Panc1 (cell line): ENCODE measurements around the gene ABCC3. TPM values are rescaled to one million over a fixed set of nuclear protein-coding genes. Genes with fewer than 3 reads are reported as not detected.

Source experiments
- ATAC-seq: fragments of 200-7000 bp; cut with Tn5 transposase; 2 replicates; pipeline ENCODE4 v1.9.1; 2020; ENCODE audit warnings: mild to moderate bottlenecking, moderate library complexity
- BruUV-seq: library from RNA; stranded (reverse); fragments of 400-500 nt; replicated peaks from 2 replicates; lab custom pipeline; 2021; lab: Mats Ljungman, UMichigan
- CTCF ChIA-PET: fragments of 300-600 bp; sonication (Branson Sonifier 250); formaldehyde crosslinking; loops from one replicate; lab custom pipeline; 2022; ENCODE audit warnings: antibody characterized with exemption; lab: Charles Lee
- POLR2A ChIA-PET: fragments of 300-600 bp; sonication (Branson Sonifier 250); formaldehyde crosslinking; loops from one replicate; lab custom pipeline; 2022; ENCODE audit warnings: antibody characterized with exemption; lab: Charles Lee
- DNase-seq: peaks from one replicate; pipeline ENCODE4 v3.0.0-alpha.2; 2010; ENCODE audit warnings: low read depth, low spot score
- H3K27ac ChIP-seq: 2 replicates; pipeline ENCODE4 v1.5.1; 2011; ENCODE audit warnings: mild to moderate bottlenecking, low read length, inconsistent platforms
- H3K27me3 ChIP-seq: fragments of 200-500 bp; sonication (Bioruptor generic); 2 replicates; pipeline ENCODE4 v1.6.0; 2014; ENCODE audit warnings: low read length, inconsistent platforms; ENCODE audit not compliant: control insufficient read depth, insufficient read depth
- H3K36me3 ChIP-seq: fragments of 200-500 bp; sonication (Bioruptor generic); 2 replicates; pipeline ENCODE4 v1.5.1; 2014; ENCODE audit warnings: inconsistent platforms, mild to moderate bottlenecking, low read length, moderate library complexity; ENCODE audit not compliant: control insufficient read depth, insufficient read depth
- H3K4me1 ChIP-seq: 2 replicates; pipeline ENCODE4 v1.5.1; 2011; ENCODE audit warnings: inconsistent platforms, mild to moderate bottlenecking, low read length, moderate library complexity; ENCODE audit not compliant: control insufficient read depth, insufficient read depth
- H3K4me3 ChIP-seq, 2 experiments: 2 replicates each; pipeline ENCODE4 v1.5.1; 2011 to 2012; ENCODE audit warnings: low read depth in 2 of 2, low read length in 2 of 2, mild to moderate bottlenecking in 2 of 2, inconsistent platforms in 1 of 2, moderate library complexity in 1 of 2
- H3K9me3 ChIP-seq: fragments of 200-500 bp; sonication (Bioruptor generic); 2 replicates; pipeline ENCODE4 v1.5.1; 2014; ENCODE audit warnings: low read depth, mild to moderate bottlenecking, inconsistent platforms, low read length, moderate library complexity; ENCODE audit not compliant: control insufficient read depth, insufficient read depth
- CTCF ChIP-seq: fragments of 450-650 bp; IDR thresholded peaks from 2 replicates; pipeline ENCODE4 v1.5.1; 2017; ENCODE audit warnings: mild to moderate bottlenecking
- POLR2AphosphoS5 ChIP-seq: IDR thresholded peaks from 2 replicates; pipeline ENCODE4 v1.6.1; 2012; ENCODE audit warnings: mild to moderate bottlenecking, low read depth, low read length, moderate library complexity
- REST ChIP-seq, 2 experiments: IDR thresholded peaks; 2 replicates each; pipeline ENCODE4 v1.6.1; 2011 to 2012; ENCODE audit warnings: low read depth in 2 of 2, control low read depth in 1 of 2, low read length in 1 of 2, mild to moderate bottlenecking in 1 of 2, moderate library complexity in 1 of 2; ENCODE audit not compliant: insufficient read depth in 1 of 2
- SIN3A ChIP-seq: IDR thresholded peaks from 2 replicates; pipeline ENCODE4 v1.6.1; 2012; ENCODE audit warnings: low read depth, mild to moderate bottlenecking, low read length, moderate library complexity, borderline replicate concordance; ENCODE audit not compliant: insufficient read depth
- TCF7L2 ChIP-seq: IDR thresholded peaks from 2 replicates; pipeline ENCODE4 v1.6.1; 2011; ENCODE audit warnings: mild to moderate bottlenecking, low read depth, low read length, inconsistent platforms
- in situ Hi-C: cut with HindIII; loops from 2 replicates; pipeline ENCODE4 v1.10.0; 2016; ENCODE audit warnings: low sequenced_read_pairs, low pct_unique_long_range_greater_than_20kb
- intact Hi-C: fragments of 100-400 bp; cut with micrococcal nuclease; formaldehyde crosslinking; loops from one replicate; pipeline ENCODE4 v1.10.0; 2022; ENCODE audit not compliant: unreplicated experiment
- total RNA-seq: library from RNA; stranded (reverse); gene quantifications from one replicate; pipeline ENCODE4 v1.2.1, GENCODE V29; 2021; ENCODE audit not compliant: unreplicated experiment

Gene ABCC3
- total RNA-seq, 1 experiment from 2014 or later = 128 TPM

GRCh38 chr17:50590946-50591737, 43.5 kb upstream of the ABCC3 start:
- no peaks in the 10 kb centered on the region for H3K4me1 ChIP-seq
- POLR2A ChIA-PET = no interaction called here
- intact Hi-C loops = no loop called here
- H3K27me3 ChIP-seq = no peaks in the 10 kb centered on the region
- DNase-seq (no peak), ATAC-seq (no peak)
- no peaks in the 10 kb centered on the region for H3K9me3 ChIP-seq
- CTCF ChIA-PET = no interaction called here
- BruUV-seq = no TSS peak
- in situ Hi-C loops = no loop called here
- no peak overlapping the region for H3K27ac ChIP-seq
- no peaks in the 10 kb centered on the region for H3K36me3 ChIP-seq
- no peak for TF ChIP-seq POLR2AphosphoS5
- TF ChIP-seq CTCF = no peak
- TF ChIP-seq REST (IDR thresholded peaks at IDR 0.05; ENCODE audit: insufficient read depth in 1 of 2, low read depth in 2 of 2, low read length in 1 of 2) = no peak
- no peak for TF ChIP-seq TCF7L2
- no peak for TF ChIP-seq SIN3A
- no peak overlapping the region for H3K4me3 ChIP-seq

- ATAC-seq = no peak
Observed at GRCh38 chr17:50593321-50593720, 41.4 kb upstream of the ABCC3 start.

More at GRCh38 chr17:50593321-50593720, 41.4 kb upstream of the ABCC3 start:
- no peaks in the 10 kb centered on the region for H3K27me3 ChIP-seq
- H3K36me3 ChIP-seq = no peaks in the 10 kb centered on the region
- POLR2A ChIA-PET = no interaction called here
- no peaks in the 10 kb centered on the region for H3K4me1 ChIP-seq
- no peak for TF ChIP-seq POLR2AphosphoS5
- TF ChIP-seq CTCF = no peak
- no peak for TF ChIP-seq REST (IDR thresholded peaks at IDR 0.05; ENCODE audit: insufficient read depth in 1 of 2, low read depth in 2 of 2, low read length in 1 of 2)
- no peak for TF ChIP-seq TCF7L2
- no peak for TF ChIP-seq SIN3A
- DNase-seq = no peak
- no TSS peak for BruUV-seq
- CTCF ChIA-PET = no interaction called here
- in situ Hi-C loops = no loop called here
- intact Hi-C loops = no loop called here
- H3K4me3 ChIP-seq = no peak overlapping the region
- no peaks in the 10 kb centered on the region for H3K9me3 ChIP-seq
- no peak overlapping the region for H3K27ac ChIP-seq
